Measurements from ENCODE around the gene CXCR6.

The CXCR6 gene

GRCh38 chr3:45955017-45955647 lies 11.9 kb downstream of the CXCR6 start:
- no peaks in the 10 kb centered on the region for H4K20me1 ChIP-seq (ENCODE audit: control insufficient read depth, insufficient read depth, low read depth, low read length)
- H3K9me3 ChIP-seq (ENCODE audit: control insufficient read depth, insufficient read depth, low read length) = no peaks in the 10 kb centered on the region
- H3K27ac ChIP-seq (ENCODE audit: low read depth, low read length) = no peak overlapping the region
- H3K79me2 ChIP-seq (ENCODE audit: control insufficient read depth, low read length) = no peaks in the 10 kb centered on the region
- no peaks in the 10 kb centered on the region for H3K9me2 ChIP-seq (replicated peaks; ENCODE audit: control insufficient read depth, low read length)
- no peak overlapping the region for H3K4me3 ChIP-seq (ENCODE audit: low read length)
- TF ChIP-seq EZH2phosphoT487 (IDR thresholded peaks at IDR 0.05; ENCODE audit: borderline replicate concordance, low read length) (no peak), CTCF (IDR thresholded peaks at IDR 0.05; ENCODE audit: low read depth, low read length, poor library complexity, severe bottlenecking) (no peak)
- no peaks in the 10 kb centered on the region for H3F3A ChIP-seq (ENCODE audit: control insufficient read depth, insufficient read depth)
- H3K4me1 ChIP-seq (ENCODE audit: control insufficient read depth, low read length) = no peaks in the 10 kb centered on the region
- H3K4me2 ChIP-seq (ENCODE audit: low read length) = no peak overlapping the region
- H3K27me3 ChIP-seq (ENCODE audit: control insufficient read depth, low read length) = no peaks in the 10 kb centered on the region
- peaks cover 73% of the 10 kb centered on the region for H3K36me3 ChIP-seq (ENCODE audit: control insufficient read depth, low read length)

- Histone ChIP-seq H4K20me1 (ENCODE audit: control insufficient read depth, insufficient read depth, low read depth, low read length) (no peaks in the 10 kb centered on the region), H3K9me2 (replicated peaks; ENCODE audit: control insufficient read depth, low read length) (no peaks in the 10 kb centered on the region), H3K4me1 (ENCODE audit: control insufficient read depth, low read length) (no peaks in the 10 kb centered on the region), H3K27ac (ENCODE audit: low read depth, low read length) (no peak overlapping the region), H3K9me3 (ENCODE audit: control insufficient read depth, insufficient read depth, low read length) (no peaks in the 10 kb centered on the region), H3K27me3 (ENCODE audit: control insufficient read depth, low read length) (no peaks in the 10 kb centered on the region), H3F3A (ENCODE audit: control insufficient read depth, insufficient read depth) (no peaks in the 10 kb centered on the region), H3K4me3 (ENCODE audit: low read length) (no peak overlapping the region), H3K36me3 (ENCODE audit: control insufficient read depth, low read length) (peaks cover 79% of the 10 kb centered on the region), H3K4me2 (ENCODE audit: low read length) (no peak overlapping the region), H3K79me2 (ENCODE audit: control insufficient read depth, low read length) (no peaks in the 10 kb centered on the region)
- TF ChIP-seq EZH2phosphoT487 (IDR thresholded peaks at IDR 0.05; ENCODE audit: borderline replicate concordance, low read length) = no peak
- TF ChIP-seq CTCF (IDR thresholded peaks at IDR 0.05; ENCODE audit: low read depth, low read length, poor library complexity, severe bottlenecking) = no peak
These were observed 12.4 kb downstream of the CXCR6 start for GRCh38 chr3:45955706-45956105.

- Histone ChIP-seq H3K4me2 (ENCODE audit: low read length) (no peak overlapping the region), H3K79me2 (ENCODE audit: control insufficient read depth, low read length) (no peaks in the 10 kb centered on the region), H3F3A (ENCODE audit: control insufficient read depth, insufficient read depth) (no peaks in the 10 kb centered on the region), H3K36me3 (ENCODE audit: control insufficient read depth, low read length) (peaks cover 90% of the 10 kb centered on the region), H4K20me1 (ENCODE audit: control insufficient read depth, insufficient read depth, low read depth, low read length) (no peaks in the 10 kb centered on the region), H3K27me3 (ENCODE audit: control insufficient read depth, low read length) (no peaks in the 10 kb centered on the region), H3K4me1 (ENCODE audit: control insufficient read depth, low read length) (no peaks in the 10 kb centered on the region), H3K27ac (ENCODE audit: low read depth, low read length) (no peak overlapping the region), H3K9me3 (ENCODE audit: control insufficient read depth, insufficient read depth, low read length) (no peaks in the 10 kb centered on the region), H3K4me3 (ENCODE audit: low read length) (no peak overlapping the region), H3K9me2 (replicated peaks; ENCODE audit: control insufficient read depth, low read length) (no peaks in the 10 kb centered on the region)
- TF ChIP-seq EZH2phosphoT487 (IDR thresholded peaks at IDR 0.05; ENCODE audit: borderline replicate concordance, low read length) (no peak), CTCF (IDR thresholded peaks at IDR 0.05; ENCODE audit: low read depth, low read length, poor library complexity, severe bottlenecking) (no peak)
These were observed 14.3 kb downstream of the CXCR6 start for GRCh38 chr3:45957586-45957985.

All from DOHH2 (cell line).